Hematopoietic multipotent progenitor cell treated with erythropoietin and hydrocortisone succinate and interleukin-3 and kit ligand, for 6 days (in vitro differentiated cells): ENCODE data around the gene TFPI2.

Experiments
- DNase-seq: peaks from one replicate; pipeline ENCODE4 v3.0.0-alpha.2; 2015

TFPI2 gene

GRCh38 chr7:93854480-93854879 is 36.1 kb downstream of the TFPI2 start:
- no peak for DNase-seq

- DNase-seq, result no peak
Measured at GRCh38 chr7:93851536-93851935, 39.0 kb downstream of the TFPI2 start.

- DNase-seq, result no peak
Measured at GRCh38 chr7:93843260-93843659, 47.3 kb downstream of the TFPI2 start.

- no peak for DNase-seq
Measured at GRCh38 chr7:93838966-93839365, 51.6 kb downstream of the TFPI2 start.

- no peak for DNase-seq
Measured at GRCh38 chr7:93837245-93837644, 53.3 kb downstream of the TFPI2 start.

GRCh38 chr7:93836116-93836515 is 54.4 kb downstream of the TFPI2 start:
- no peak for DNase-seq

GRCh38 chr7:93835702-93836101 is 54.9 kb downstream of the TFPI2 start:
- DNase-seq, result no peak
